NCI-H748 (cell line): ENCODE data around the gene ARFIP1.
"Not testable (repeated sequence)": the region's sequence is repeated elsewhere in the genome, so short reads cannot be mapped to it uniquely, and the experiment has no call there.

ENCODE experiments used
- DNase-seq: peaks from one replicate; lab custom pipeline; 2025; ENCODE audit not compliant: unreplicated experiment; lab: John Stamatoyannopoulos, UW

The ARFIP1 gene

DNA sequence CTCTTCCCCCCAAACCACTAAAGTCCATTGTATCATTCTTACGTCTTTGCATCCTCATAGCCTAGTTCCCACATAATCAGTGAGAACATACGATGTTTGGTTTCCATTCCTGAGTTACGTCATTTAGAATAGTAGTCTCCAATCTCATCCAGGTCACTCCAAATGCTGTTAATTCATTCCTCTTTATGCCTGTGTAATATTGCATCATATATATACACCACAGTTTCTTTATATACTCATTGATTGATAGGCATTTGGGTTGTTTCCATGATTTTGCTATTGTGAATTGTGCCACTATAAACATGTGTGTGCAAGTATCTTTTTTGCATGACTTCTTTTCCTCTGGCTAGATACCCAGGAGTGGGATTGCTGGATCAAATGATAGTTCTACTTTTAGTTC is 57.2 kb downstream of the ARFIP1 start:
- no peak for DNase-seq

- DNase-seq: not testable (repeated sequence)
Observed at GRCh38 chr4:152839729-152840128, 60.0 kb downstream of the ARFIP1 start.

DNA sequence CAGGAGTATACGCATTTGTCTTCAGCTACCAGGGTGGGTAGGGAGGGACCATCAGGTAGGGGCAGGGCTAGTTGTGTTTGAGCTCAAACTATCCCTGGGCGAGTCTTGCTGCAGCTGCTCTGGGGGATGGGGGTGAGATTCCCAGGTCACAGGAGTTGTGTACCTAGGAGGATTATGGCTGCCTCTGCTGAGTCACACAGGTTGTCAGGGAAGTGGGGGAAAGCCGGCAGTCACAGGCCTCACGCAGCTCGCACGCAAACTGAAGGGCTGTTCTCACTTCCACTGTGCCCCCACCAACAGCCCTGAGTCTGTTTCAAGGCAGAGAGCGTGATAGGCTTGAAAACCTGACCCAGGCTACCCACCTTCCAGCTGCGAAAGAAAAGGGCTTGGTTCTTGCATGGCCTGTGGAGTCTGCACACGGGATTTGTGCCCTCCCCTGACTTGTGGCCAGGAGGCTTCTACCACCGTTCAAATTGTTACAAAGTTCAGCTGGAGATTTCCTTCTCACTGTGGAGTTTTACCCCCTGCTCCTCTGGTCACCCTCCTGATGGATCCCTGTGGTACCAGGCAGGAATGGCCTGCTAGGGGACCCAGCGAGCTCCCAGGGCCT is 63.8 kb downstream of the ARFIP1 start:
- no peak for DNase-seq

DNA sequence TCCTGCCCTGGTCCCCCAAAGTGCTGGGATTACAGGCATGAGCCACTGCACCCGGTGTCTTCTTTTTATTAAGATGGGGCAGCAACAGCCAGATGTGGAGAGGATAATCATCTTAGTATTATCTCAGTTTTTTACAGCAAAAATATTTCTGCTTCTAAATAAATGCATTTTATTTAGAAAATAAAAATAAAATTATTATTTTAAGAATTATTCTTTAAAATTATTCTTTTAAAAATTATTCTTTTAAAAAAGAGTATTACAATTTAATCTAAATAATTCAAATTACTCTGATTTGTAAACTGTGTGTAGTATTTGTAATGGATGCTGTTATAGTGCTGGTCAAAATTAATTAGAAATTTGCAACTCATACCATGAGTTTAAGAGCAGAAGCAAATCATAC is 67.6 kb downstream of the ARFIP1 start:
- no peak for DNase-seq

- DNase-seq: no peak
Observed at GRCh38 chr4:152848508-152848907, 68.8 kb downstream of the ARFIP1 start.

GRCh38 chr4:152849350-152849749 is 69.6 kb downstream of the ARFIP1 start:
- DNase-seq: no peak

- no peak for DNase-seq
Observed at GRCh38 chr4:152850377-152850776, 70.6 kb downstream of the ARFIP1 start.

- no peak for DNase-seq
Observed at GRCh38 chr4:152851226-152851625, 71.5 kb downstream of the ARFIP1 start.

DNA sequence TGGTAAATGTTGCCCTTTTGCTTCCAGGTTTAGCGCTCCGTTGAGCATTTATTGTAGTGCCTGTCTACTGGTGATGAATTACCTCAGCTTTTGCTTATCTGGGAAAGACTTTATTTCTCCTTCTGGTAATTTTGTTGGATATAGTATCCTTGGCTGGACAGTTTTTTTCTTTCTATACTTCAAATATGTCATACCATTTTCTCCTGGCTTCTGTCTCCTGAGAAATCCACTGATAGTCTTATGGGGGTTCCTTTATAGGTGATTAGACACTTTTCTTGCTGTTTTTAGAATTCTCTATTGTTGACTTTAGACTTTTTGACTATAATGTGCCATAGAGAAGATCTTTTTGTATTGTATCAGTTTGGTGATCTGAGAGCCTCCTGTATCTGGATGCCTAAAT is 73.5 kb downstream of the ARFIP1 start:
- no peak for DNase-seq

DNA sequence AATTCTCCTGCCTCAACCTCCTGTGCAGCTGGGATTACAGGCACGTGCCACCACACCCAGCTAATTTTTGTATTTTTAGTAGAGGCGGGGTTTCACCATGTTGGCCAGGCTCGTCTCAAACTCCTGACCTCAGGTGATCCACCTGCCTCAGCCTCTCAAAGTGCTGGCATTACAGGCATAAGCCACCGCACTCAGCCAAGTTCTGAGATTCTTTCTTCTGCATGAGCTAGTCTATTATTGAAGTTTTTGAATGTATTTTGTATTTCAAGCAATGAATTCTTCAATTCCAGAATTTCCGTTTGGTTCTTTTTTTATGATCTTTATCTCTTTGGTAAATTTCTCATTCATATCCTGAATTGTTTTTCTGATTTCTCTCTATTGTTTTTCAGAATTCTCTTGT is 74.3 kb downstream of the ARFIP1 start:
- DNase-seq: not testable (repeated sequence)

DNA sequence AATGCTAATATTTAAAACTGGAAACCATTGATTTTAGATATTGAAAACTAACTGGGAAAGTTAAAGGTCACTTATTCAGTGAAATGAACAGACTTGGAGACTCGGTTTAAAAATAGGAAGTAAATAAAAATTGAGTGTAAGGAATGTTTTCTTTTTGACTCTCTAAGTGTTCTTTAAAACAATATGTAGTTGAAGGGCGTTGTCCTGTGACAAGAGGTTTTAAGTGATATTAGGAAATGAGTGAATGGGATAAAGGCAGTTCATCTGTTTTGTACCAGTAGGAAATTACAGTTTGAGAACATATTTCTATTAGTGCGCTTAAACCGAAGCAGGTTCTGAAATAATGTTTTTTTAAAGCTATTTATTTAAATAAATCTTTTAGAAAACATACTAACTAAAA is 77.2 kb downstream of the ARFIP1 start:
- DNase-seq: no peak

GRCh38 chr4:152858934-152859333 is 79.2 kb downstream of the ARFIP1 start:
- no peak for DNase-seq

DNA sequence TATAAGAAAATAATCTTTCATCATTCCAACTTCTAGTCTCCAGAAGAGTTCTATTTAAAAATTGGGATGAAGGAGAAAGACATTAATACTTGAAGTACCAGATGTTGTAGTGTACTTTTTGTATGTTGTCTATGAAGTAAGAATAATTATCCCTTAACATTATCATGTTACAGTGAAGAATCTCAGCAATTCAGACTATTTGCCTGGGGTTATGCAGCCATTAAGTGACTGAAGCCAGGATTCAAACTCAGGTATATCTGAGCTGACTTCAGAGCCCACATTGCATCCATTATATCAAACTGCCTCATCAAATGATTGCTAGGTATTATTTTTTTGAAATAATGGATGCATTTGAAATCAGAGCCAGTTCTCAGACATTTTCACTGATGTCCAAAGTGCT is 80.3 kb downstream of the ARFIP1 start:
- DNase-seq: no peak

DNA sequence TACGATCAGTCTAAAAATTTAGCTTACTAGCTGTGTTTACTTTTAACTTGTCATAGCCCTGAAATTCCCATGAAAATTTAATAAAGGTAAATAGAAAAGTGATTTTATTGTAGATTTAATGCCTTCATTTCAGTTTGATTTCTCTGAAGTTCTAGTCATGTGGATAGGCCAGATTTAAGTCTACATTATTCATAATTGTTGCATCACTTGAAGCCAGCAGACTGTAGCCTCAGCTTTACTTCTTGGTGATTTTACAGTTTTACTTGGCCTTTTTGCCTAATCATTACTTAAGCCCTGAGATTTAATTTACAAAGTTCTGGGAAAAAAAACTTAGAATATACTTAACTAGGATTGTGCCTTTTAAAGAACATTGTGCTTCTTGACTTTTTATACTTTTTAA is 82.9 kb downstream of the ARFIP1 start:
- no peak for DNase-seq

DNA sequence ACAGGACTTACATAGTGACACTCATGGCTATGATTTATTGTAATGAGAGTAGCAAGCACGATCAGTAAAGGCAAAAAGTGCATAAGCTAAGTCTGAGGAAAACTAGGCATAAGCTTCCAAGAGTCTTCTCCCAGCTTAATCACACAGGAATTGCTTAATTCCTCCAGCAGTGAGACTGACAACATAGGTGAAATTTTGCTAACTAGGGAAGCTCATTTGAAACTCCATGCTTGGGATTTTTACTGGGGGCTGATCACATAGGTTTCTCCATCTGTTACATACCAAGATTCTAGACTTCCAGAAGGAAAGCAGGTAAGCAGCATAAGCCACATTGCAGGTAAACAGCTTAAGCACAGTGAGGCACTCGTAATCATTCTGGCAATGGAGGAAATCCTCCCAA is 84.6 kb downstream of the ARFIP1 start:
- no peak for DNase-seq

- DNase-seq: not testable (repeated sequence)
Observed at GRCh38 chr4:152866432-152866993, 86.8 kb downstream of the ARFIP1 start.

DNA sequence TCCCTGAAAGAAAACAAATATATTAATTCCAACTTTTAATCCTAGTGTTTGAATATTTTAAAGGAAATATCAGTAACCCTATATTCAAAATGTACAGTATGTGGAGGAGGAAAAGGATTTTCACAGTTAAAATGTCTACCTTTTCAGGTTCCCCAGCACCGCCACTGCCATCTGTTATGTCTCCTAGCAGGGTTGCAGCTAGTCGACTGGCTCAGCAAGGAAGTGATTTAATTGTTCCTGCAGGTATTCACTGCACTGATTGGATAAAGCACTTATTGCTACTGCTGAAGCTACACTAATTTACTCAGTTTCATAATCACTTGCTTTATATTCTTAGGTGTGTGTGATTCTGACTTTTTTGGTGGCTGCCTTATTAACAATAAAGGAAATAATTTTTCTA is 90.9 kb downstream of the ARFIP1 start:
- no peak for DNase-seq

GRCh38 chr4:152875261-152875660 is 95.5 kb downstream of the ARFIP1 start:
- no peak for DNase-seq

- no peak for DNase-seq
Observed at GRCh38 chr4:152877868-152878267, 98.1 kb downstream of the ARFIP1 start.

DNA sequence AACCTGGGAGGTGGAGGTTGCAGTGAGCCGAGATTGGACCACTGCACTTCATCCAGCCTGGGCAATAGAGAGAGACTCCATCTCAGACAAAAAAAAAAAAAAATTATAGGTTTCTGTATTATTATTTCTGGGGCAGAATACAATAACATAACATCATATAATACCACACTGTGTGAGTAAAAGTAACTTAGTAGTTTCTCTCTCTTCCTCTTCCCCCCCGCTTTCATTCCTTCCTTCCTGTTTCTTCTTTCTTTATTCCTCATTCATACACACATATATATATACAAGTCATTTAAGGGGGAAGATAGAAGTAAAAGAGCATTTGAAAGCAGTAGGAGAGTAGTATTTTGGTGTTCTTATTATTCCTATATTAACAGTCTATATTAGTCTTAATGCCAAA is 100.5 kb downstream of the ARFIP1 start:
- no peak for DNase-seq

DNA sequence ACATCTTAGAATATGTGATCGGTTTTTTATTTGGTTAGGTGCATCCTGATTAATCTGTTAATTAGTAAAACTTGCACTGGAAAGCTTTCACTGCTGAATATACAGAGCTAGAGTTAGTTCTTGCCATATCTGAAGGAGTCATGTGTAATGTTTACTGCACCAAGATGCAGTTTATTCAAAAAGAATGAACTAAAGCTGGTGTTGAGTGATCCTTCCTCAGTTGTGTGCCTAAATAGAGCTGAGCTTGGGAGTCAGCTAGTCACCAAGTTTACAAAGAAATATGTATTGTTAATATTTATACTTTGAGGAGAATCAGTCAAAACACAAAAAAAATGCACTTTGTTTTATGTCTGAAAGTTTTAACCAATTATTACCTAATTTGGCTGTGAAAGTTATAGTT is 102.2 kb downstream of the ARFIP1 start:
- DNase-seq: no peak

- no peak for DNase-seq
Observed at GRCh38 chr4:152885185-152885584, 105.4 kb downstream of the ARFIP1 start.

GRCh38 chr4:152886201-152886600 is 106.4 kb downstream of the ARFIP1 start:
- no peak for DNase-seq
